ENCODE results near the gene CCNH.

DNA sequence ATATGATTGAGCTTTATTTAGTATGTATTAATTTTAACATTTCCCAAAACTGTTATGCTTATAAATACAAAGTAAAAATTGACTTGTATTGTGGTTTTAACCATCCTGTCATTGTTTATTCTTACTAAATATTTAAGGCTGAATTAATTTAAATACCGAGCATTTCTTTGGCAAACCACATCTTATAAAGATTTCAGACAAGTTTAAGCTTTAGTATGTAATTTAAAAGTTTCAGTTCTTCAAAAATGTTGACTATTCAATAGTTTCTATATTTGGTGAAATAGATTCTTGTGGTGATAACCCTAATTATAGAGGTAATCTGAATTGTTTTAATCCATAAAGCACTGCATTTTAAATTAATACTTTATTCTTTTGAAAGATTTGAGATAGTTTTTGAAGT is 65.5 kb downstream of the CCNH start:
- TF ChIP-seq POLR2A (IDR thresholded peaks at IDR 0.05) = no peak
- TF ChIP-seq, protein P1, sequence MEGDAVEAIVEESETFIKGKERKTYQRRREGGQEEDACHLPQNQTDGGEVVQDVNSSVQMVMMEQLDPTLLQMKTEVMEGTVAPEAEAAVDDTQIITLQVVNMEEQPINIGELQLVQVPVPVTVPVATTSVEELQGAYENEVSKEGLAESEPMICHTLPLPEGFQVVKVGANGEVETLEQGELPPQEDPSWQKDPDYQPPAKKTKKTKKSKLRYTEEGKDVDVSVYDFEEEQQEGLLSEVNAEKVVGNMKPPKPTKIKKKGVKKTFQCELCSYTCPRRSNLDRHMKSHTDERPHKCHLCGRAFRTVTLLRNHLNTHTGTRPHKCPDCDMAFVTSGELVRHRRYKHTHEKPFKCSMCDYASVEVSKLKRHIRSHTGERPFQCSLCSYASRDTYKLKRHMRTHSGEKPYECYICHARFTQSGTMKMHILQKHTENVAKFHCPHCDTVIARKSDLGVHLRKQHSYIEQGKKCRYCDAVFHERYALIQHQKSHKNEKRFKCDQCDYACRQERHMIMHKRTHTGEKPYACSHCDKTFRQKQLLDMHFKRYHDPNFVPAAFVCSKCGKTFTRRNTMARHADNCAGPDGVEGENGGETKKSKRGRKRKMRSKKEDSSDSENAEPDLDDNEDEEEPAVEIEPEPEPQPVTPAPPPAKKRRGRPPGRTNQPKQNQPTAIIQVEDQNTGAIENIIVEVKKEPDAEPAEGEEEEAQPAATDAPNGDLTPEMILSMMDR (IDR thresholded peaks at IDR 0.05) = no peak

Data from thyroid gland (tissue), 4 donors.